Gastroesophageal sphincter (tissue), 4 donors: ENCODE results near the gene YWHAQ. TPM values are rescaled to one million over a fixed set of nuclear protein-coding genes. Genes with fewer than 3 reads are reported as not detected.
"Not testable (repeated sequence)": the region's sequence is repeated elsewhere in the genome, so short reads cannot be mapped to it uniquely, and the experiment has no call there.

ENCODE experiments used
- ATAC-seq: fragments of 150-250 bp; one replicate; pipeline ENCODE4 v1.9.1; 2016; ENCODE audit warnings: mild to moderate bottlenecking, moderate library complexity
- H3K27ac ChIP-seq, 4 donors: fragments of 200-600 bp; sonication (generic) in 3 of 4; 1 replicate in 3 of 4; 2 replicates in 1 of 4; pipeline ENCODE4 v1.5.1; 2016 to 2019
- H3K27me3 ChIP-seq: fragments of 200-600 bp; sonication (generic); one replicate; pipeline ENCODE4 v1.5.1; 2019
- H3K36me3 ChIP-seq, 2 donors: fragments of 200-600 bp; sonication (generic); one replicate each; pipeline ENCODE4 v1.5.1; 2019; ENCODE audit warnings: control low read depth in 1 of 2
- H3K4me1 ChIP-seq, 3 donors: fragments of 200-600 bp; sonication (generic); 1 replicate in 2 of 3; 2 replicates in 1 of 3; pipeline ENCODE4 v1.5.1; 2016 to 2019; ENCODE audit warnings: control low read depth in 2 of 3
- H3K4me3 ChIP-seq, 2 donors: fragments of 200-600 bp; sonication (generic); one replicate each; pipeline ENCODE4 v1.5.1; 2019; ENCODE audit warnings: mild to moderate bottlenecking in 1 of 2, moderate library complexity in 1 of 2
- H3K9me3 ChIP-seq, 3 donors: fragments of 200-600 bp; sonication (generic); one replicate each; pipeline ENCODE4 v1.5.1; 2017 to 2019; ENCODE audit warnings: control low read depth in 2 of 3
- CTCF ChIP-seq, 4 experiments: fragments of 200-600 bp in 2 of 4; fragments of 450-650 bp in 2 of 4; sonication (generic) in 1 of 4; IDR thresholded peaks; one replicate each; pipeline ENCODE4 v1.5.1; 2017 to 2019; ENCODE audit warnings: antibody characterized with exemption in 4 of 4, mild to moderate bottlenecking in 2 of 4, moderate library complexity in 2 of 4
- EP300 ChIP-seq: sonication (generic); formaldehyde crosslinking; IDR thresholded peaks from one replicate; pipeline ENCODE4 v1.6.1; 2017; ENCODE audit warnings: antibody characterized with exemption, mild to moderate bottlenecking
- POLR2A ChIP-seq, 2 donors: fragments of 450-650 bp; IDR thresholded peaks; one replicate each; pipeline ENCODE4 v1.6.1; 2017; ENCODE audit warnings: antibody characterized with exemption in 2 of 2, mild to moderate bottlenecking in 2 of 2, moderate library complexity in 1 of 2
- POLR2AphosphoS5 ChIP-seq: sonication (generic); formaldehyde crosslinking; IDR thresholded peaks from one replicate; pipeline ENCODE4 v1.6.1; 2017; ENCODE audit warnings: antibody characterized with exemption
- WGBS, 2 donors: methylation state at CpG; one replicate each; pipeline ENCODE4 v1.1.5; 2018; ENCODE audit warnings: low coverage in 1 of 2; 5-methylcytosine and 5-hydroxymethylcytosine counted together
- total RNA-seq, 4 donors: library from RNA; depleted of rRNA; stranded (reverse); fragments of >200 nt; gene quantifications; one replicate each; pipeline ENCODE4 v1.1.0, GENCODE V29; 2016

The YWHAQ gene
- total RNA-seq, 4 donors from 2014 or later = 226 to 282 (median 255) TPM

GRCh38 chr2:9555297-9556120, 75.3 kb downstream of the YWHAQ start, which contains the start of gene ADAM17:
ADAM17 (minus strand) TSS chr2:9555830; CDS start chr2:9555605, 225 bp downstream.
- peak; percentile 97 for ATAC-seq
- H3K9me3 ChIP-seq = no peaks in the 10 kb centered on the region
- H3K27me3 ChIP-seq = no peaks in the 10 kb centered on the region
- H3K4me3 ChIP-seq = peak within 1 kb of the TSS; percentile 76 to 86
- no peaks in the 10 kb centered on the region for H3K36me3 ChIP-seq
- peaks cover 0 to 79% (median 20%) of the 10 kb centered on the region in 3 donors for H3K4me1 ChIP-seq
- peak; percentile 96 for TF ChIP-seq POLR2AphosphoS5
- peak; percentile 86 to 88 for TF ChIP-seq POLR2A (IDR thresholded peaks at IDR 0.05)
- TF ChIP-seq EP300 = peak; percentile 28
- TF ChIP-seq CTCF (IDR thresholded peaks at IDR 0.05) = peak; percentile 35 to 83 (median 67)
- WGBS, 2 donors = 0% methylated on average over 5 of the region's 73 CpGs; no CpG with 5 or more reads in 1 of the 2 donors
- H3K27ac ChIP-seq = peak within 1 kb of the TSS; percentile 93 to 99 (median 98)

GRCh38 chr2:9554921-9555296, 75.9 kb downstream of the YWHAQ start:
- Histone ChIP-seq H3K36me3 (no peaks in the 10 kb centered on the region), H3K27ac (peak overlapping the region; percentile 91 to 99 (median 98)), H3K27me3 (no peaks in the 10 kb centered on the region), H3K9me3 (no peaks in the 10 kb centered on the region), H3K4me1 (peaks cover 0 to 85% (median 23%) of the 10 kb centered on the region in 3 donors), H3K4me3 (peak overlapping the region; percentile 76 to 86)
- 0% methylated on average over 8 to 9 of the region's 9 CpGs for WGBS, 2 donors
- no peak for ATAC-seq
- TF ChIP-seq CTCF (IDR thresholded peaks at IDR 0.05) = no peak
- peak in 1 of 2 donors; percentile 21 for TF ChIP-seq POLR2A (IDR thresholded peaks at IDR 0.05)

- Histone ChIP-seq H3K27me3 (no peaks in the 10 kb centered on the region), H3K36me3 (no peaks in the 10 kb centered on the region), H3K9me3 (no peaks in the 10 kb centered on the region), H3K27ac (peak overlapping the region in 3 of 4 donors; percentile 68 to 99 (median 98)), H3K4me1 (peaks cover 0 to 79% (median 24%) of the 10 kb centered on the region in 3 donors), H3K4me3 (no peak overlapping the region)
- TF ChIP-seq EP300 (no peak), POLR2AphosphoS5 (peak; percentile 81)
- WGBS, 2 donors = 14 to 32% methylated on average over 2 of the region's 2 CpGs
- peak; percentile 7 for ATAC-seq
Measured at GRCh38 chr2:9552219-9553178, 78.3 kb downstream of the YWHAQ start.

- Histone ChIP-seq H3K4me1 (peaks cover 0 to 78% (median 18%) of the 10 kb centered on the region in 3 donors), H3K27ac (peak overlapping the region in 2 of 4 donors; percentile 98 to 99)
- H3K36me3 ChIP-seq, ATAC-seq, H3K9me3 ChIP-seq, H3K4me3 ChIP-seq, H3K27me3 ChIP-seq: not testable (repeated sequence)
- 18 to 75% methylated on average over 2 to 7 of the region's 7 CpGs for WGBS, 2 donors
Measured at GRCh38 chr2:9550859-9551391, 79.9 kb downstream of the YWHAQ start.

- no peaks in the 10 kb centered on the region for H3K36me3 ChIP-seq
- no peaks in the 10 kb centered on the region for H3K27me3 ChIP-seq
- H3K9me3 ChIP-seq = no peaks in the 10 kb centered on the region
- WGBS, 2 donors = 87 to 100% methylated on average over 1 to 9 of the region's 9 CpGs
- no peak for TF ChIP-seq POLR2A (IDR thresholded peaks at IDR 0.05)
- no peak for TF ChIP-seq POLR2AphosphoS5
- no peak for TF ChIP-seq CTCF (IDR thresholded peaks at IDR 0.05)
- TF ChIP-seq EP300 = no peak
- peaks cover 0 to 84% (median 16%) of the 10 kb centered on the region in 3 donors for H3K4me1 ChIP-seq
- H3K27ac ChIP-seq = no peak overlapping the region
- no peak overlapping the region for H3K4me3 ChIP-seq
- no peak for ATAC-seq
Measured at GRCh38 chr2:9549420-9549819, 81.4 kb downstream of the YWHAQ start.
